GM21528 (cell line): Measurements from ENCODE around the gene NRCAM.

Experiments
- ATAC-seq: cut with Tn5 transposase; IDR thresholded peaks from one replicate; pipeline ENCODE4 v1.9.1; 2021; ENCODE audit warnings: mild to moderate bottlenecking, moderate library complexity; ENCODE audit not compliant: unreplicated experiment, low FRiP score

The NRCAM gene

DNA sequence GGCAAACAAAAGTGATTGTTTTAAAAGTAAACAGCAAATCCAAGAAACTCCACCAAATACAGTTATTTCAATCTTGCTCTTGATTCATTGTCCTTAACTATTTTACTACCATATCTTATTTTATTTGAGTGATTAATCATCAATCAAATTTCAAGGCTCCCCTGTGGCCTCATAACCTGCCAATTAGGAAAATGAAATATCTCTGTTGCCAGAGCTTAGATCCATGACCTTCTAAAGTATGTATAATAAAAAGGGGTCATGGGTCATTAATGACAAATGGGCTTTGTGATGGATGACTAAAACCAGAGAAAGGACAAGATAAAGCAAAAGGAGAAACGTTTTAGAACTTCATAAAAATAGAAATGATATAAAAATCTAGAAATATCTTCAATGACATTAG lies 28.5 kb downstream of the NRCAM start:
- ATAC-seq: no peak

DNA sequence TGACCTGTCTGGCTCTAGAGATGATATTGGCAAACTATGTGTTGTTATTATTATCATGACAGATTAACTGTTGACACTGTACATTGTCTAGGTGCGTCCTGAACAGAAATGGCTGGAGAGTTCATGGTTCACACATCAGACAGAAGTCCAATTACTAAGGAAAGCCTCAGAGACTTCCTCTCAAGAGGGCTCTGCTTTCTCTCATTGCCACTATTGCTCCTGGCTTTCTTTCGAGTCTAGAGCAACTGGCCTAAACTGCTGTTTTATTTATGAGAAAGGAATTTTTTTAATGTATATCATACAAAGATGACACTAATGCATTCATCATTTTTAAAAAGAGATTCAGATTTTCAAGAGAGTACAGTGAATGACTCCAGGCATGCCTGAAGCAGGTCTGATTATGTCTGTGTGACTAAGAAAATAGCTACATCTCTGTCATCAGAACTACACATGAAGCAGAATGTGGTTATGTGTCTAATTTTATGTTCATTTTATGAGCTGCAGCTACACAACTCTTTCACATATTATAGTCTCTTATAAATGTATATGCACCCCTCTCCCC lies 30.4 kb downstream of the NRCAM start:
- ATAC-seq: no peak

DNA sequence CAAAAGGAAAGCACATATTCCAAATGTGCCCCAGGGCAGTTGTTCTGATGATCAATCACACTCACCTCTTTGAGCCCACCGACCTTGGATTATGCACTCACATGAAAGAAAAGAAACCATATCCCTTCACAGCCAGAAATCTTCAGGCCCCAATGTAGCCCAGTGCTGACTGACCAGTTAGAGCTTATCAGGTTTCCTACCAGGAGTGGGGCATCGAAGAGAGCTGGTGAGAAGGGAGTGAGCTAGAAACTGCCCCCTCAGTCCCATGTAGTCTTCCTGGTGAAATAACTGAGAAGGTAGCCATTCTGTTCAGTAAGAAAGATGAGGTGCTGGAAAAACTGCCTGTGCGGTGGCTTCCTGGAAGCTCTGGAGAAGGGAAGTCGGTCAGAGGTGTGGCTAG lies 32.2 kb downstream of the NRCAM start:
- ATAC-seq: no peak

DNA sequence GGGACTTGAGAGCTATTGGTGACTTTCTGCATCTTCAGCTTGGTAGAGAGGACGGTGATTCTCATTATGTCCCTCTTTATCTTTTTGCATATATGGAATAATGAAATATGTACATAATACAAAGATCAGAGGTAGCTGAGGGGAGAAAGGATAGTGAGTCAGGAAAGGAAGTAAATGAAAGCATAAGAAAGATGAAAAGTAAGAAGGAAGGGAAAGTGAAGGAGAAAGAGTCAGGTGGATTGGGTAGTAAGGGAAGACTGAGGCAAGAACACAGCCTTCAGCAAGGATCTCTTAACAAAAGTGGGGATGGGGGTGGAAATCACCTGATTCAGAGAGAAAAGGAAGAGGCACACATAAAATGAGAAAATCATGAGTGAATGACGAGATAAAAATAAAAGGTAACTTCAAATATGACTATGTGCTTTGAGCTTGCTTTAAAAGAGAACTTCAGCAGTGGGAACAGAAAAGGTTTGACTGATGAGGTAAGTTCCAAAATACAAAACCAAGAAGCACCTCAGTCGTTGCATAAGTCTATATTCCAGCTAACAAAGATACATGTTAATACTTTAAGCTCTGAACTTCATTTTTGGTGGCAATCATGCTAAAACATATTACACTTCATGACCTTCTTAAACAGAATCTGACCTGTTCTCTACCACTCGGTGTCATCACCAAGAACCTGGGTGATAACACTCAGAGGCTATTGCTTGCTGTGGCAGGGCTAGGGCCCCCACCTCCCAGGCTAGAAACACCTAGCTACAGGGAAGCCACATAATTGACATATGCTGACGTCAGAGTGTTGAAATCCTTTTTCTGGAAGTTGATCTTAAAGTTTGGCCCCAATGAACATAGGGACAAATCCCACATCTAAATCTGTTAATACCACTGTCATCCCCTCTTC lies 32.9 kb downstream of the NRCAM start:
- ATAC-seq: no peak

DNA sequence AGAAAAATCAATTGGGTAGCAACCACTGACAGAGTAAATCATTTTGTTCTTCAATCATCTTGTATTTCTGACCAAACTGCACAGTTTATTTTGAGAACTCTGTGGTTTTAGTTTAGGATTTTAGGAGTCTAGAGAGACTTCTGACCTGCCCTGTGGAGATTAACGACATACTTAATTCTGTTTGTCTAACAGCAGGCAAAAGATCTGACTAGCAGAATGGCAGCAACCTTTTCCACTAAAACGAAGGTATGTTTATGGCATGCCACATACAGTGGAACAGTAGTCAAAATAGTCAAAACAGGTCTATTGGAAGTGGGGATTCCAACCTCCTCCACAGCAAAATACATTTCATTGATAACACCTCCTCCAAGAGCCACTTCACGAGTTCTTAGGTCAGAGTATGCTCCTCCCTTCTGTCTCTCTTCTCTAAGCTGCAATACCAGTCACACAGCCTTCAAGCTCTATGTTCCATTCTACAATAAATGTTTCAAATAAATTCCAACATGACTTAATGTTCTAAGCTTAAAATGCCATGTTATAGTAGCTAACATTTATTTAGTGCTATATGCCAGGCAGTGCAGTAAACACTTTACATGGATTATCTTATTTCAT lies 34.4 kb downstream of the NRCAM start:
- ATAC-seq: no peak

DNA sequence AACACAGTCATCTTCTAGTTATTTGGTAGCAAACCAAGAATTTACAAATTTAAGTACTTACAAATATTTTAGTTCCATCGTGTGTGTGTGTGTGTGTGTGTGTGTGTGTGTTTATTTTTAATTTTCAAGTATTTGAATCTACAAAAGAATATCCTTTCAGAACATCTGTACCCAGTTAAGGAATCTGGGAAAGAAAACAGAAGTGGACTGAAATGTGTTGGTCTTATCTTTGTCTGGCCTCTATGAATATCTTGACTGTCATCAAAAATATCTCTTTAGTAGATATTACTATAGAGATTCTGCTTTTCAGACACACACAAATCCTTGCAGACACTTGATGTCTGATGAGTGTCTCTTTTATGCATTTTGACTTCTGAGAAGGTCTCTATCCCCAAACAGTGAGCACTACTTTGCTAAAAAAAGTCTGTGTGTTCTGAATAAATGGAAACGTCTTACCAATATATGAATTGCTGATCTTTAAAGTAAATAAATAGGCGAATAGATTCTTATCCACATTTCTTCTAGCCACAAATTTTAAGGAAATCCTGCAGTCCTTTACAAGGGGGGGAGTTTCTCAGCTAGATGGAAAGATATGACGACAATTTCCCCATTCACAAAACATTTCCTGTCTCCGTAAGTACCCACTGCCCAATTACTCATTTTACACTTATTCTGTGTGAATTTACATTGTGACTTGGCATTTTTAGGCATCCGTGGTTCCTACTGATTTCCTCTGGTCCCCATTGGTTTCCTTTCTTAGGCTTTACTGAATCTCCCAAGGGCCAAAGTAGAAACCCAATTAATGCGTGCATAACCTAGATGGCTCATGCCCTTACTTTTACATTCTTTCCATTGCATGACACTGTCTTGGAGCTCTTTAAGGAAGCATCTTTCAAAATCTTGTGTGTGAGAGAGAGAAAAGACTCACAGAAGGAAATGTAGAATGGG lies 36.0 kb downstream of the NRCAM start:
- no peak for ATAC-seq

DNA sequence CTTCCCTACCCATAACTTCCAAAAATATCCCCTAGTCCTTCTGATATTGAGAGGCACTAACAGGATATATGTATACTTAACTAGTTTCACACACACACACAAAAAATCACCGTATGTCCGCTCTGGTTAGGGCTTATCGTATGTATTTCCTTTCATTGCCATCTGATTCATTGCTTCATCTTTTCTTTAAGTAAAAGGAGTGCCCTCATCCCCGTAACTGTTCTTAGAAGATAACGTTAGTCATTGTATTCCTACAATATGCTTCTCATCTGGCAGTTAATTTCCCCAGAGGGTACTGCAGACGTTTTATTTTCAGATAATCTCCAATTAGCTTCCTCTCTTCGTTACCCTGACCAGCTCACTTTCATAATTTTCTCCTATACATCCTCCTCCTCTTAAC lies 37.3 kb downstream of the NRCAM start:
- no peak for ATAC-seq

DNA sequence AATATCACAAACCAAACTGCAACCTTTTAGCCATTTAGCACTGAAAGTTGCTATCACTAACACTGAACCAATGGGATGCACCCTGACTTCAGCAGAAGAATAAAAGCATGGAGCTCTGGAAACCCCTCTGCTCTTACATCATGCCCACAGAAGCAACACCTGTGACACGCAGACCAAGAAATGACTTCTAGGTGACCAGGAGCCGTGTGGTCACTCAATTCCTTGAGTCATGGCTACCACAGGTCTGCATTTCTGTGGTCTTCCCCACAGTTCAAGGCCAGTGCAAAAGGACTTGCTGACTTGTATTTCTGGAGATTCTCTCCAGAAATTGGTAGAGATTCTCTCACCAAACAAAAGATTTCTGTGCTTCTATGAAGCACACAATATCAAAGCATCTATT lies 38.3 kb downstream of the NRCAM start:
- ATAC-seq: no peak

DNA sequence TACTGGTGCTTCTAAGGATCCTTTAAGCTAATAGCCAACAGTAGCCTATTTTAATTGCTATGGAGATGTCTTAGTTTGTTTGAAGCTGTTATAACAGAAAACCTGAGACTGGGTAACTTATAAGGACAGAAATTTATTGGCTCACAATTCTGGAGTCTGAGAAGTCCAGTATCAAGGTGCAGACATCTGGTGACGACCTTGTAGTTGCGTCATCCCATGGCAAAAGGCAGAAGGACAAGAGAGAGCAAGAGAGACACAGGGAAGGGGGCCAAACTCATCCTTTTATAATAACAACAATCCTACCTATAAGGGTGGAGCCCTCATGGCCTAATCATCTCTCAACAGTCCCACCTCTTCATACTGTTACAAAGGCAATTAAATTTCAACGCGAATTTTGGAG lies 39.1 kb downstream of the NRCAM start:
- no peak for ATAC-seq

DNA sequence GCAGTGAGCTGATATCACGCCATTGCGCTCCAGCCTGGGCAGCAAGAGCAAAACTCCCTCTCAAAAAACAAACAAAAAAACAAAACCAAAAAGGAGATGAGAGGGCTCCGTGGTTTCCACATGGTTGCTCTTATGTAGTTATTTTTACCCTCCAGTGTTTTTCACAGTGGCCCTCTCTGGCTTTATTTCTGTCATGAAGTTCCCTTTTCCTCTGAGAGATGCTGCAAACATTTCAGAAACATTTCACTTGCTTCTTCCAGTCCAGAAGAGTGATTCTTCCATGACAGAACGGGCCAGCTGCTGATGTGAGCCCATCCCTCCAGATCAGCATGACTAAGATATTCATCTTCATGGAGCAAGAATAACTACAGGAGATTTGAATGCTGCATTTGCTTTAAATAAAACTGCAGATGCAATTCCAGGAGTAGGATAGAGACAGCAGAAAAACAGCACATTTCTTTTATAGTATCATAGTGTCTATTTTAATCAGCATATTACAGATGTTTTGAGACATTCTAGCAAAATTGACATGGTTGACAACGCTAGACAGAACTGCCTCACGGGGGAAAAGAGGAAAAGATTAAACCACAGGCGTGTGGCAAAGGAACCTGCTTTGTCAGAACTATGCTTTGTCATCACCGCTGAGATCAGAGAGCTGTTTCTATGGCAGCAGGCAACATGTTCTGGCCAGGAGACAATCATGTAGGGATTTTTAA lies 40.3 kb downstream of the NRCAM start:
- ATAC-seq: peak; percentile 95

DNA sequence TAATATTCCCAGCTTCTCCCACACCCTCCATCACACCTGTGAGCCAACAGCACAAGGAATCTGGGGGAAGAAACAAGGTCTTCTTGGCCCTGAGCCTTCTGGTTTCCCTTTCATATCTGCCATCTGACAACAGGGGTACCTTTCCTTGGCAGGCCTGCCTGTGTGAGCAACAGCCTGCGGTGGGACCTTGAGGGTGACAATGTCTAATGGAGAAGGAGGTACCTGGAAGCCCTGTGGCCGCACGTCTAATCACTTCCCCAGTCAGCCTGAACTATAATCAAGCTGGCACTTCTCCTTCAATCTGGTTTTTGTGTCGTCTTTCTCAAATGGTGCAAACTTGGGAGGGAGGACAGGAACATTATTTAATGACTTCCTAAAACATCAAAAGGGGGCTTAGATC lies 41.2 kb downstream of the NRCAM start:
- no peak for ATAC-seq

DNA sequence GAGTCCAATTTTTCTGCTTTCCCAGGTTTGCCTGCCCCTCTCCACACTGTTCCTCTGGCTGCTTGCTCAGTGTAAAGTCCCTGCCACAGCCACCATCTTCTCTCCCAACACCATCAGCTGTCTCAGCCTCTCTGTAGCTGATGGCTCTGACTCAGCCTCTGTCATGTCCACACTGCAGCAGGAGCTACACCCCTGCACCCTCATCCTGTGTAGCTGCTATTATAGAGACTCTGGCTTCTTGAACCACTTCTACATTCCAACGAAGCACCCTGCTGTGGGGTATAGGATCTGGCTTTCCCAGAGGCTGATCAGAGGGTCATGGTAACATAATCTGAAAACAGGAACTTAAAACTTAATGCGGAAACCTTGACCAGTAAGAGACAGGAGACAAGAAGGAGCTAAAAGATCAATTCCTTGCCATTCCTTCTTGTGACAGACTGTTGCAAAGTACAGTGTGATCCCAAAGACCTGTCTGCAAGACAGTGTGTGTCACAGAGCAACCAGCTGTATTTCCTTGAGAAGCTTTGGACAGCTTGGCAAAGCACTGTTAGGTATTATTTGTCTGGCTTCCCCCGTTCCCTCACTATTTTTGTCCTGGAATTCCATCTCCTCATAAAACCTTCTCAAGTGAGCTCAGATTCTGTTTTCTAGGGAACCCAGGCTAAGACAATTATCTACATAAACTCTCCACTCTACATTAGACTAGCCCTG lies 42.3 kb downstream of the NRCAM start:
- ATAC-seq: no peak

DNA sequence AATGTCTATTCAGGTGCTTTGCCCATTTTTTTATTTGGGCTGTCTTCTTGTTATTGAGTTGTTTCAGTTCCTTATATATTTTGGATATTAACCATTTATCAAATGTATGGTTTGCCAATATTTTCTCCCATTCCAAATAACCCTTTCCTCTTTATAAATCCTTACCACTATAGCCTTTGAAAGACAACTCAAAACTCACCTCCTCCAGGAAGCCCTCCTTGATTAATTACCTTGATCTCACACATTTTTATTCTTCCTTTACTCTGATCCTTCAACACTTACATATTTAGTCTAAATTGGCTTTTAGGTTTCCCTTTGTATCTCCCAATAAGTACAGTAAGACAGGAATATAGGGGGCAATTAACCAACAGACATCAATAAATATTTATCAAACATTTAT lies 42.9 kb downstream of the NRCAM start:
- ATAC-seq: no peak

DNA sequence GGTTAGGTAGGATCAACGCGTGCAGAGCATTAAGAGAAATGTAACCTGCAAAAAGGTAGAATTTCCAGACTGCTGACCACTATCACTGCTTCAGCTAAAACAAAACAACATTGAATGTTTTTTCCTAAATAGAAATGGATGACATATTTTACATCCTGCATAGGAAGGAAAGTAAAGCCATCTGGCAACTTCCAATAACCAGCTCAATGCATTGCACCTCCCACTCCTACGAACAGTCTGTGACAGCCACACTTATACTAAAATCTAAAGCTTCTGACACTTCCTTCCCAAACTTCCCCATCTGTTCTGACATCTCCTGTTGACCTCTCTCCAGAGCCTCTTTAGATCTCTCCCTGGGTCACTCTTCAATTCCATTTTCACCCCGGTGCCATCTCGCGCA lies 47.1 kb downstream of the NRCAM start:
- no peak for ATAC-seq

DNA sequence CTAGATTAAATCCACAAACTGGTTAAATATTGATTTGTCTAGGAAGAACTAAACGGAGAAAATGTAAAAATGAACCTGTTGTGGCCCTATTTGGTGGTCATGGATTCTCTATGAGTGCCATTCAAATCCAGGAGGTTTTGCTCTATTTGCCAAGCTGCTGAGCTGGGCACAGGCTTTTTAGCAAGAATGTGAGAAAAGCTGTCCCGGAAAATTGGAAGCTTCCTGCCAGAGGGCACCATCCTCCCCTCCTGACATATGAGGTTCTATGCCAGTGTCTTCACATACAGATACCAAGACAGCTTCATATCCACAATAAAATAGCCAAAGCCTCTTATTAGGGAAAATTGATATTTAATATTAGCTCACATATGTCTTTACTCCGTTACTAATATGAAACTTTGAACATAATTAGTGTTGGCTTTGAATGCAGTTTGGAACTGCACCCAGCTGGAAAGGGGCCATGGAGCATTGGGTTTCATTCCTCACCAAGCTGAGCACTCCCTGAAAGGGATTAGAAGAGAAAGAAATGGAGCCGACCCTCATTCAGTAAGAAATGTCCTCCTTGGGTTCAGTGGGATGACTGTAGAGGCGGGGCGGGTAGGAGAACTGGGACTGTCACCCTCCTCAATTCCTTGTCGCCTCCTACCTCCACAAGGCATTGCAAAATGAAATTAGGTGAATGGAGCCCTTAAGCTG lies 47.8 kb downstream of the NRCAM start:
- ATAC-seq: no peak

DNA sequence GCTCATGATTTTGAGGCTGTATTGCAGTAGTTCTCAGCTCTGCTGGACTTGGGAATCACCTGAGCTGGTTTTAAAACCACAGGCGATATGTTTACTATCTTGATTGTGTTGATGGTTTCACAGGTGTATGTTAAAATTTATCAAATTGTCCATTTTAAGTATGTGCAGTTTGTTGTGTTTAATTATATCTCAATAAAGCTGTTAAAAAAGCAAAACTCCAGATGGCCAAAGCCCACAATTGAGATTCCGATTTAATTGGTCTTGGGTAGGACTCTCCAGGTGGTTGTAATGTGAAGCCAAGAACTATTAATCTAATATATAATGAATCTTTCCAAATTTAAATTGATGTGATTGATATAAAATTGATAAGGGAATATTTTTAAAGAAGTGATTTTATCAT lies 48.6 kb downstream of the NRCAM start:
- no peak for ATAC-seq

DNA sequence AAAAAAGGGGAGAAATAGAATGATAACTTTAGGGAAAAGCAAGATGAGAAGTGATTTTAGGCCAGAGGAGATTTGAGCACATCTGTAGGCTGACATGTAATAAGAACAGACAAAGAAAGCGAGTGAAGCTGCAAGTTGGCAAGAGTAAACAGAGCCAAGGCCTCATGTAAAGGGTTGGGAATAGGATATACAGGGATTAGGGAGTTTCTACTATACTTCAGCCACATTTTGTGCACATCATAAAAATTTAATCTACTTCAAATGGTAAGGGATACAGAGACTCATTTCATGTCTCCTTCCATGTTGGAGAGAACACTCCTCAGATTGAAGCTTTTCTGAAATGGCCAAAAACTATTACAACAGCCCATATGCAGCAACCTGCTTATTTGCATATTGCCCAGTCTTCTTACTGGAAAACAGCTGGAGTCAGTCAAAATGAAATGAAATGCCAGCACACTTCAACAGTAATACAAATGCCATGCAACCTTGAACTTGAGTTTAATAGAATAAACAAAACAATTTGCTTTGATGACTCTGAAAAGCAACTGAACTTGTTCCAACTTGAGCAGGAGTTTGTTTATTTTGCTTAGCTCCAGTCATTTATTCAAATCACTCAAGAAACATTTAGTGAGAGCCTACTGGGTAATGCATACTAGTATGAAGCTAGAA lies 49.9 kb downstream of the NRCAM start:
- ATAC-seq: no peak
